ENCODE data around the gene NPLOC4.
A peak's percentile ranks its signal among the peaks of the same experiment; 100 is the strongest.

DNA sequence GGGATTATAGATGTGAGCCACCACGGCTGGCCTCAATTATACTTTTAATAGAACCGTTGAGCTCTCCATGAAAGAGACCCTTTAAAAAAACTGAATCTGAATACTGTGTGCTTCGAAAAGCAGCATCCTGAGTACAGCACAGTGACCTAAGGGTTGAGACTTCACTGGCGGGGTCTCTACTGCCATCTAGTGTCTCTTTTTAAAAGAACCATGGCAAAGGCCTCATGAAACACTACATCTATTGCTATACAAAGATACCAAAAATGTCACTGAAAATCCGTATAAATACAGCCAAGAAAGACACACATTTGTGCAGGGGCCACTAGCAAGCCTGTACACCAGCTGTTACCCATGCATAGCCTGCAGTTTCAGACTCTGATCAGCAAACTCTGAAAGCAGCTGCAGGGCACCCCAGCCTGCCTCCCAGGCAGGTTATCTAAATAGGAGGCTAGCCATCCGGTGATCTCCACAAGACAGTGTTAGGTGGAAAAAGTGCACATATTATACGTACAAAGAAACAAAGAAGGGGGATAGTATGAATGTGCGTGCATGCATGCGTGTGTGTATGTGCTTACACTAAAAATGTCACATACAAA, 35.3 kb downstream of the NPLOC4 start:
- no peak for TF ChIP-seq ZNF558 (CRISPR knock-in tag; IDR thresholded peaks at IDR 0.05; ENCODE audit: borderline replicate concordance)
- TF ChIP-seq EZH2 (conservative IDR thresholded peaks at IDR 0.05; ENCODE audit: low read depth, low read length), result no peak
- no peak; the same call in 1 of the 2 replicates for TF ChIP-seq POLR2G (IDR thresholded peaks at IDR 0.05; ENCODE audit: low read depth, low read length)
- TF ChIP-seq, protein P1, sequence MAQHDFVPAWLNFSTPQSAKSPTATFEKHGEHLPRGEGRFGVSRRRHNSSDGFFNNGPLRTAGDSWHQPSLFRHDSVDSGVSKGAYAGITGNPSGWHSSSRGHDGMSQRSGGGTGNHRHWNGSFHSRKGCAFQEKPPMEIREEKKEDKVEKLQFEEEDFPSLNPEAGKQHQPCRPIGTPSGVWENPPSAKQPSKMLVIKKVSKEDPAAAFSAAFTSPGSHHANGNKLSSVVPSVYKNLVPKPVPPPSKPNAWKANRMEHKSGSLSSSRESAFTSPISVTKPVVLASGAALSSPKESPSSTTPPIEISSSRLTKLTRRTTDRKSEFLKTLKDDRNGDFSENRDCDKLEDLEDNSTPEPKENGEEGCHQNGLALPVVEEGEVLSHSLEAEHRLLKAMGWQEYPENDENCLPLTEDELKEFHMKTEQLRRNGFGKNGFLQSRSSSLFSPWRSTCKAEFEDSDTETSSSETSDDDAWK (CRISPR knock-in tag; IDR thresholded peaks at IDR 0.05), result no peak
- TF ChIP-seq DPF2 (CRISPR knock-in tag; IDR thresholded peaks at IDR 0.05; ENCODE audit: borderline replicate concordance, low read depth), result no peak
- no peak for TF ChIP-seq JUN (CRISPR knock-in tag; IDR thresholded peaks at IDR 0.05)
- no peak for TF ChIP-seq POLR2AphosphoS5 (IDR thresholded peaks at IDR 0.05; ENCODE audit: low read depth, low read length)
- TF ChIP-seq, protein P2, sequence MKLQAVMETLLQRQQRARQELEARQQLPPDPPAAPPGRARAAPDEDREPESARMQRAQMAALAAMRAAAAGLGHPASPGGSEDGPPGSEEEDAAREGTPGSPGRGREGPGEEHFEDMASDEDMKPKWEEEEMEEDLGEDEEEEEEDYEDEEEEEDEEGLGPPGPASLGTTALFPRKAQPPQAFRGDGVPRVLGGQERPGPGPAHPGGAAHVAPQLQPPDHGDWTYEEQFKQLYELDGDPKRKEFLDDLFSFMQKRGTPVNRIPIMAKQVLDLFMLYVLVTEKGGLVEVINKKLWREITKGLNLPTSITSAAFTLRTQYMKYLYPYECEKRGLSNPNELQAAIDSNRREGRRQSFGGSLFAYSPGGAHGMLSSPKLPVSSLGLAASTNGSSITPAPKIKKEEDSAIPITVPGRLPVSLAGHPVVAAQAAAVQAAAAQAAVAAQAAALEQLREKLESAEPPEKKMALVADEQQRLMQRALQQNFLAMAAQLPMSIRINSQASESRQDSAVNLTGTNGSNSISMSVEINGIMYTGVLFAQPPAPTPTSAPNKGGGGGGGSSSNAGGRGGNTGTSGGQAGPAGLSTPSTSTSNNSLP (IDR thresholded peaks at IDR 0.05; ENCODE audit: low read depth, low read length), result no peak
- TF ChIP-seq IKZF4 (CRISPR knock-in tag; IDR thresholded peaks at IDR 0.05; ENCODE audit: borderline replicate concordance, low read depth, not compliant biosample characterization), result no peak
- TF ChIP-seq SALL2 (CRISPR knock-in tag; IDR thresholded peaks at IDR 0.05), result no peak
- TF ChIP-seq SMC3 (IDR thresholded peaks at IDR 0.05; ENCODE audit: low read length), result peak; percentile 75
- no peak for TF ChIP-seq POLR2A (IDR thresholded peaks at IDR 0.05; ENCODE audit: insufficient read depth in 1 of 2, low read depth in 2 of 2, low read length in 2 of 2)

All from HepG2 (cell line).